Right lobe of liver (tissue), 4 donors: ENCODE results near the gene ACP3.

Experiments used
- CTCF ChIP-seq, 4 donors: fragments of 200-600 bp in 3 of 4; fragments of 450-650 bp in 1 of 4; IDR thresholded peaks; one replicate each; pipeline versions ENCODE4 v1.5.1 to v1.8.0; 2016 to 2022; ENCODE audit warnings: antibody characterized with exemption in 4 of 4, mild to moderate bottlenecking in 2 of 4
- POLR2A ChIP-seq: fragments of 450-650 bp; IDR thresholded peaks from one replicate; pipeline ENCODE4 v1.6.1; 2017; ENCODE audit warnings: antibody characterized with exemption, mild to moderate bottlenecking
- donor health status: DM: no; HTN: no; CAD: no.
- donor health status: DM: no; HTN: no; CAD: no.
- donor health status: DM: no; HTN: yes; CAD: no.

- TF ChIP-seq CTCF (IDR thresholded peaks at IDR 0.05) (no peak), POLR2A (no peak)
Observed at GRCh38 chr3:132344666-132345280, 27.6 kb downstream of the ACP3 start.
